Measurements from ENCODE around the gene MYL9.
A peak's percentile ranks its signal among the peaks of the same experiment; 100 is the strongest.

The MYL9 gene

GRCh38 chr20:36569847-36570429, 28.6 kb downstream of the MYL9 start:
- DNase-seq (ENCODE audit: insufficient read length, low spot score): no peak
- FAIRE-seq: no peak
- TF ChIP-seq, protein P1, sequence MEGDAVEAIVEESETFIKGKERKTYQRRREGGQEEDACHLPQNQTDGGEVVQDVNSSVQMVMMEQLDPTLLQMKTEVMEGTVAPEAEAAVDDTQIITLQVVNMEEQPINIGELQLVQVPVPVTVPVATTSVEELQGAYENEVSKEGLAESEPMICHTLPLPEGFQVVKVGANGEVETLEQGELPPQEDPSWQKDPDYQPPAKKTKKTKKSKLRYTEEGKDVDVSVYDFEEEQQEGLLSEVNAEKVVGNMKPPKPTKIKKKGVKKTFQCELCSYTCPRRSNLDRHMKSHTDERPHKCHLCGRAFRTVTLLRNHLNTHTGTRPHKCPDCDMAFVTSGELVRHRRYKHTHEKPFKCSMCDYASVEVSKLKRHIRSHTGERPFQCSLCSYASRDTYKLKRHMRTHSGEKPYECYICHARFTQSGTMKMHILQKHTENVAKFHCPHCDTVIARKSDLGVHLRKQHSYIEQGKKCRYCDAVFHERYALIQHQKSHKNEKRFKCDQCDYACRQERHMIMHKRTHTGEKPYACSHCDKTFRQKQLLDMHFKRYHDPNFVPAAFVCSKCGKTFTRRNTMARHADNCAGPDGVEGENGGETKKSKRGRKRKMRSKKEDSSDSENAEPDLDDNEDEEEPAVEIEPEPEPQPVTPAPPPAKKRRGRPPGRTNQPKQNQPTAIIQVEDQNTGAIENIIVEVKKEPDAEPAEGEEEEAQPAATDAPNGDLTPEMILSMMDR (IDR thresholded peaks at IDR 0.05; ENCODE audit: insufficient read depth, missing control alignments): no peak

- no peak for DNase-seq (ENCODE audit: insufficient read length, low spot score)
- no peak for FAIRE-seq
- TF ChIP-seq, protein P1 (IDR thresholded peaks at IDR 0.05; ENCODE audit: insufficient read depth, missing control alignments): no peak
Measured at GRCh38 chr20:36571564-36572504, 30.5 kb downstream of the MYL9 start.

DNA sequence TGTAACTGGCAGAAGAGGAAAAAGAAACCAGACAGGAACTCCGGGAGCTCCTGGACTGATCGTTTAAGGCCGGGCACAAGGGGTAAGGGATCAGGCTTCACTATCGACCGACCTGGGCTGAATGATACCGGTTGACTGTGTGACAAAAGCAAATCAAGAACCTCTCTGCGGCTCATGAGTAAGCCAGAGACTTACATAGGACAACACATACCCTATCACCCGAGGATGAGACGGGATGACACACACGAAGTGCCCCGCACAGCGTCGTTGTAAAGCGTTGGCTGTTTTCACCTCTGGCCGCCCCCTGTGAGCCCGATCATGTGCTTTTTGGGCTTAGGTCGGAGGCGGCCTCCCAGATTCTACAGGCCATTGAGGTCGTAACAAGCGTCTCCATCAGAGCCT, 31.4 kb downstream of the MYL9 start:
- no peak for FAIRE-seq
- TF ChIP-seq, protein P1 (IDR thresholded peaks at IDR 0.05; ENCODE audit: insufficient read depth, missing control alignments): no peak
- no peak for DNase-seq (ENCODE audit: insufficient read length, low spot score)

DNA sequence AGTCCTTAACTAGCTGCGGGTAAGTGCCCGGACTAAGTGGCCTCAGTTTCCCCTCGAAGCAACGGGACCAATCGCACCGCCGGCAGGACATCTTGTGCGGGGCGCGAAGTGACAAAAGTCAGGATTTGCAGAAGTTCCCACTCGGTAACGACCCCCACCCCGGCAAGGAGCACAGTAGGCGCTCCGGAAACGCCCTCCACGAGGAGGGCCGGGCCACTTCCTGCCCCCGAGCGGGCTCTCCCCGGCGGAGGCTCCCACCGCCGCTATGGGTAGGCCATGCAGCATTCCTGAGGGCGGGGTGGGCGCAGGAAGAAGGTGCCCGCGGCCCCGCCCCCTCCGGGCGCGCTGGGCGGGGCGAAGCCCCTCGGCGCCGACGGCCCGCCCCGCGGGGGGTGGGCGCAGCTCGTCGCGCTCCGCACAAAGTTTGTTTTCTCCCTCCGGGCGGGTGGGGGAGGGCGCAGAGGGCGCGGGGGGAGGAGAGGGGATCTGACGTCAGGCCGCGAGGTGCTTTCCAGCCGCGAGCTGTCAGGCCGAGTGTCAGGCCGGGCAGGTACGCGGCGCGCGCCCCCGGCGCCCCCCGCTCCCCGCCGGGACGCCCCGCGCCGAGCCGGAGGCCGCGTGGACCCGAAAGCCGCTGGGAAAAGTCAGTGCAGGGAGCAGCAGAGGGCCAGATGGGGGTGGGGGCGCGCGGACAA, 31.9 kb downstream of the MYL9 start, which contains the start of gene TGIF2:
Gene TGIF2, plus strand, starts transcription at position 495 of the 695 bp plus-strand sequence. CDS start 5,178 bp downstream, outside the sequence.
- FAIRE-seq: no peak
- DNase-seq (ENCODE audit: insufficient read length, low spot score): peak; percentile 95
- TF ChIP-seq, protein P1 (IDR thresholded peaks at IDR 0.05; ENCODE audit: insufficient read depth, missing control alignments): no peak

DNA sequence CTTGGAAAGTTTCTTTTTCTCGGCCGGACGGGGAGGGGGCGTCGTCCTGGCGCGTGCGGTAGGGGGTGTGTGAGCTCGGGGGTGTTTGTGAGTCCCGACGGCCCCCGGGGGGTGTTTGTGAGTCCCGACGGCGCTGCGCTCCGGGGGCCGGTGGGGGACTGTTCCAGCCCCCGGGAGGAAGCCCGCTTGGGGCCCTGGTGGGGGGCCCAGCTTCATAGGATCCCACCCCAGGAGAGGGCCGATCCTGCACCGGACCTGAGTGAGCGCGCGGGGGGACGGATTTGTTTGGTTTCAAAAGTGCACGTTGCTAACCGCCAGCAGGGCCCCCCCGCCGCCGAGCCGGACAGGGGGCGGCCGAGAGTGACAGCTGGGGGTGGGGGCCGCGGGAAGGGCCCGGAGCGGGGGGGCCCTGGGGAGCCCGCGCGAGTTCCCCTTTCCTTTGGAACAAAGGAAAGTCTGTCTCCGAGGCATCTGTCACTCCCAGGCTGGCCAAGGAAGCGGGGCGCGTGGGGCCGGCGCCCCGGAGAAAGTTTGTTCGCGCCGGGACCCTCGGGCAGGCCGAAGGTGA, 32.6 kb downstream of the MYL9 start:
- FAIRE-seq (no peak), DNase-seq (ENCODE audit: insufficient read length, low spot score) (no peak)
- TF ChIP-seq, protein P1 (IDR thresholded peaks at IDR 0.05; ENCODE audit: insufficient read depth, missing control alignments): no peak

GRCh38 chr20:36574366-36575135, 33.2 kb downstream of the MYL9 start:
- TF ChIP-seq, protein P1 (IDR thresholded peaks at IDR 0.05; ENCODE audit: insufficient read depth, missing control alignments): no peak
- FAIRE-seq (no peak), DNase-seq (ENCODE audit: insufficient read length, low spot score) (no peak)

Data from D721Med (cell line).